Measurements from ENCODE around the gene UBL7.

DNA sequence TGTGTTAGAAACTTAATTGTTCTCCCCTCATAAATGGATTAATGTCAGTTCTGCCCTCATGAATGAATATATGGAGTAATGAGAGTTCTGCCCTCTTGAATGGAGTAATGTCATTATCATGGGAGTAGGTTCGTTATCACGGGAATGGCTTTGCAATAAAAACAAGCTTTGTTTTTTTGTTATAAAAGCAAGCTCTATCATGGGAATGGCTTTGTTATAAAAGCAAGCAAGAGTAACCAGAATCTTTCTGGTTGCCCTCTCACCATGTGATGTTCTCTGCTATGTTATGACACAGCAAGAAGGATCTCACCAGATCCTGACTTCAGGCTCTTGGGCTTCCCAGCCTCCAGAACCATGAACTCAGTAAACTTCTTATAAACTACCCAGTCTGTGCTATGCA, 38.4 kb upstream of the UBL7 start:
- TF ChIP-seq, protein P1, sequence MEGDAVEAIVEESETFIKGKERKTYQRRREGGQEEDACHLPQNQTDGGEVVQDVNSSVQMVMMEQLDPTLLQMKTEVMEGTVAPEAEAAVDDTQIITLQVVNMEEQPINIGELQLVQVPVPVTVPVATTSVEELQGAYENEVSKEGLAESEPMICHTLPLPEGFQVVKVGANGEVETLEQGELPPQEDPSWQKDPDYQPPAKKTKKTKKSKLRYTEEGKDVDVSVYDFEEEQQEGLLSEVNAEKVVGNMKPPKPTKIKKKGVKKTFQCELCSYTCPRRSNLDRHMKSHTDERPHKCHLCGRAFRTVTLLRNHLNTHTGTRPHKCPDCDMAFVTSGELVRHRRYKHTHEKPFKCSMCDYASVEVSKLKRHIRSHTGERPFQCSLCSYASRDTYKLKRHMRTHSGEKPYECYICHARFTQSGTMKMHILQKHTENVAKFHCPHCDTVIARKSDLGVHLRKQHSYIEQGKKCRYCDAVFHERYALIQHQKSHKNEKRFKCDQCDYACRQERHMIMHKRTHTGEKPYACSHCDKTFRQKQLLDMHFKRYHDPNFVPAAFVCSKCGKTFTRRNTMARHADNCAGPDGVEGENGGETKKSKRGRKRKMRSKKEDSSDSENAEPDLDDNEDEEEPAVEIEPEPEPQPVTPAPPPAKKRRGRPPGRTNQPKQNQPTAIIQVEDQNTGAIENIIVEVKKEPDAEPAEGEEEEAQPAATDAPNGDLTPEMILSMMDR (IDR thresholded peaks at IDR 0.05): no peak
- TF ChIP-seq POLR2AphosphoS5 (IDR thresholded peaks at IDR 0.05) (no peak), POLR2A (IDR thresholded peaks at IDR 0.05) (no peak)
